HepG2 (cell line): ENCODE measurements around the gene UXS1. TPM values are rescaled to one million over a fixed set of nuclear protein-coding genes. Genes with fewer than 3 reads are reported as not detected.

Source experiments
- ATAC-seq: fragments of 200-7000 bp; cut with Tn5 transposase; 3 replicates; pipeline ENCODE4 v1.9.1; 2020; ENCODE audit warnings: mild to moderate bottlenecking, moderate library complexity
- BruUV-seq: library from RNA; stranded (reverse); fragments of 400-500 nt; replicated peaks from 2 replicates; lab custom pipeline; 2021; lab: Mats Ljungman, UMichigan
- CTCF ChIA-PET: fragments of 300-600 bp; formaldehyde crosslinking; extraction: SDS; loops from one replicate; lab custom pipeline; 2021; ENCODE audit warnings: low total read pairs, inconsistent platforms, low intra/inter-chr PET ratio; lab: Yijun Ruan, JAX
- POLR2A ChIA-PET: fragments of 350-600 bp; sonication (Branson Sonifier 250); formaldehyde crosslinking; loops from one replicate; lab custom pipeline; 2020; ENCODE audit warnings: antibody characterized with exemption, inconsistent platforms; lab: Yijun Ruan, JAX
- DNase-seq: peaks from one replicate; pipeline ENCODE4 v3.0.0-alpha.2; 2015; ENCODE audit warnings: low spot score
- FAIRE-seq: peaks from 3 replicates; lab custom pipeline; 2011; peaks lifted over from hg19 to GRCh38; lab: Jason Lieb, UNC
- H2AFZ ChIP-seq: one replicate; pipeline ENCODE4 v1.6.1; 2011; ENCODE audit warnings: low read length, inconsistent platforms
- H3K27ac ChIP-seq: fragments of 300-600 bp; 3 replicates; pipeline ENCODE4 v1.8.0; 2011; ENCODE audit warnings: mixed run types, mild to moderate bottlenecking, mixed read lengths, low read length, inconsistent platforms; ENCODE audit not compliant: insufficient read depth; ENCODE audit errors: extremely low read length
- H3K27me3 ChIP-seq, 2 experiments: fragments of 200-600 bp in 1 of 2; 2 replicates in 1 of 2; 3 replicates in 1 of 2; pipeline versions ENCODE4 v1.6.0 to v1.8.0; 2011; ENCODE audit warnings: low read length in 2 of 2, mild to moderate bottlenecking in 2 of 2, moderate library complexity in 2 of 2, inconsistent platforms in 1 of 2; ENCODE audit not compliant: insufficient read depth in 2 of 2, control insufficient read depth in 1 of 2
- H3K36me3 ChIP-seq, 2 experiments: fragments of 200-600 bp in 1 of 2; replicated peaks in 1 of 2; 2 replicates in 1 of 2; 3 replicates in 1 of 2; pipeline versions ENCODE4 v1.5.1 to v1.8.0; 2011; ENCODE audit warnings: low read length in 2 of 2, inconsistent platforms in 1 of 2; ENCODE audit not compliant: insufficient read depth in 2 of 2, control insufficient read depth in 1 of 2
- H3K4me1 ChIP-seq: 2 replicates; pipeline ENCODE4 v1.5.1; 2012; ENCODE audit warnings: low read length, inconsistent platforms; ENCODE audit not compliant: insufficient read depth
- H3K4me2 ChIP-seq: 2 replicates; pipeline ENCODE4 v1.6.0; 2011; ENCODE audit warnings: low read depth, low read length, inconsistent platforms
- H3K4me3 ChIP-seq, 3 experiments: fragments of 200-600 bp in 1 of 3; sonication (generic), shearing (Covaris generic) in 1 of 3; replicated peaks in 1 of 3; 2 replicates each; pipeline ENCODE4 v1.5.1; 2011 to 2016; ENCODE audit warnings: low read length in 3 of 3, inconsistent platforms in 2 of 3, low read depth in 2 of 3, mild to moderate bottlenecking in 2 of 3, control low read depth in 1 of 3, mixed read lengths in 1 of 3; ENCODE audit not compliant: insufficient read depth in 1 of 3
- H3K79me2 ChIP-seq: one replicate; pipeline ENCODE4 v1.6.1; 2011; ENCODE audit warnings: low read length, inconsistent platforms; ENCODE audit not compliant: insufficient read depth
- H3K9ac ChIP-seq: 2 replicates; pipeline ENCODE4 v1.6.0; 2011; ENCODE audit warnings: mild to moderate bottlenecking, low read depth, low read length, inconsistent platforms; ENCODE audit not compliant: insufficient read depth
- H3K9me3 ChIP-seq: 2 replicates; pipeline ENCODE4 v1.5.1; 2012; ENCODE audit warnings: mild to moderate bottlenecking, low read length
- H4K20me1 ChIP-seq: 2 replicates; pipeline ENCODE4 v1.6.0; 2011; ENCODE audit warnings: inconsistent platforms, mild to moderate bottlenecking, low read length, moderate library complexity; ENCODE audit not compliant: insufficient read depth
- DPF2 ChIP-seq: sonication (generic); formaldehyde crosslinking; IDR thresholded peaks from 2 replicates; pipeline ENCODE4 v1.4.0; 2020; ENCODE audit warnings: mild to moderate bottlenecking, low read depth, missing genetic modification reagents, borderline replicate concordance
- ERF ChIP-seq: IDR thresholded peaks from 2 replicates; pipeline ENCODE4 v1.6.1; 2018; ENCODE audit warnings: missing biosample characterization, missing genetic modification reagents
- HHEX ChIP-seq: IDR thresholded peaks from 2 replicates; pipeline ENCODE4 v1.6.1; 2016; ENCODE audit warnings: control low read depth
- HOXD1 ChIP-seq: sonication (generic); formaldehyde crosslinking; IDR thresholded peaks from 2 replicates; pipeline ENCODE4 v1.5.0; 2020; ENCODE audit warnings: missing genetic modification reagents
- KLF16 ChIP-seq, 2 experiments: sonication (generic) in 1 of 2; formaldehyde crosslinking in 1 of 2; IDR thresholded peaks; 2 replicates each; pipeline versions ENCODE4 v1.6.1 to v1.8.0; 2016 to 2023; ENCODE audit warnings: missing genetic modification reagents in 2 of 2, missing compliant biosample characterization in 1 of 2
- MIER3 ChIP-seq: IDR thresholded peaks from 2 replicates; pipeline ENCODE4 v1.6.1; 2016; ENCODE audit warnings: missing compliant biosample characterization, borderline replicate concordance
- MXI1 ChIP-seq: IDR thresholded peaks from 3 replicates; pipeline ENCODE4 v1.6.1; 2012; ENCODE audit warnings: low read depth, low read length, inconsistent platforms, borderline replicate concordance
- NCOR1 ChIP-seq: fragments of 200-600 bp; sonication (generic); IDR thresholded peaks from 2 replicates; pipeline ENCODE4 v1.7.0; 2017; ENCODE audit warnings: antibody characterized with exemption, low read length, borderline replicate concordance
- PITX1 ChIP-seq: sonication (generic); formaldehyde crosslinking; IDR thresholded peaks from 2 replicates; pipeline ENCODE4 v1.5.1; 2020; ENCODE audit warnings: mild to moderate bottlenecking, missing genetic modification reagents
- POLR2AphosphoS2 ChIP-seq: IDR thresholded peaks from 2 replicates; pipeline ENCODE4 v1.6.1; 2011; ENCODE audit warnings: low read depth, low read length, improper control_type of control experiment
- PPARG ChIP-seq: conservative IDR thresholded peaks from 2 replicates; pipeline ENCODE4 v1.6.1; 2016; ENCODE audit warnings: missing biosample characterization, missing genetic modification reagents
- SOX13 ChIP-seq, 3 experiments: fragments of 450-650 bp in 1 of 3; sonication (generic) in 1 of 3; formaldehyde crosslinking in 1 of 3; IDR thresholded peaks in 2 of 3; conservative IDR thresholded peaks in 1 of 3; 2 replicates each; pipeline versions ENCODE4 v1.5.0 to v1.6.1; 2016 to 2020; ENCODE audit warnings: antibody characterized with exemption in 1 of 3, mild to moderate bottlenecking in 1 of 3, missing compliant biosample characterization in 1 of 3, missing genetic modification reagents in 1 of 3, moderate library complexity in 1 of 3
- SSRP1 ChIP-seq: IDR thresholded peaks from 2 replicates; pipeline ENCODE4 v1.6.1; 2016; ENCODE audit warnings: control low read depth
- ZNF30 ChIP-seq: sonication (generic); formaldehyde crosslinking; IDR thresholded peaks from 2 replicates; pipeline ENCODE4 v1.5.0; 2020; ENCODE audit warnings: mild to moderate bottlenecking, missing genetic modification reagents
- ZNF432 ChIP-seq: sonication (generic); formaldehyde crosslinking; IDR thresholded peaks from 2 replicates; pipeline ENCODE4 v1.5.0; 2020; ENCODE audit warnings: missing genetic modification reagents, mild to moderate bottlenecking, borderline replicate concordance
- ZNF530 ChIP-seq: sonication (generic); formaldehyde crosslinking; IDR thresholded peaks from 2 replicates; pipeline ENCODE4 v1.5.0; 2020; ENCODE audit warnings: low read depth, mild to moderate bottlenecking, missing genetic modification reagents
- WGBS: methylation state at CpG from one replicate; pipeline ENCODE4 v1.1.6; 2017; ENCODE audit warnings: low lambda C conversion rate; 5-methylcytosine and 5-hydroxymethylcytosine counted together
- in situ Hi-C: cut with HindIII; loops from 2 replicates; pipeline ENCODE4 v1.10.0; 2017; ENCODE audit warnings: low pct_unique_long_range_greater_than_20kb; ENCODE audit not compliant: extremely low pct_ligation_motif_present
- intact Hi-C: fragments of 100-400 bp; cut with micrococcal nuclease; formaldehyde crosslinking; loops from one replicate; pipeline ENCODE4 v1.10.0; 2022; ENCODE audit not compliant: unreplicated experiment
- polyA plus RNA-seq, 8 experiments: library from polyadenylated mRNA; depleted of rRNA in 3 of 8; stranded (reverse) in 7 of 8; unstranded in 1 of 8; fragments of >200 nt; fragmentation: Illumina TruSeq in 4 of 8; extraction: Trizol in 4 of 8; gene quantifications; 2 replicates each; pipeline versions ENCODE4 v1.2.1 to v1.2.3, GENCODE V29; 2011 to 2016; ENCODE audit warnings: low read depth in 4 of 8, missing spikeins in 1 of 8, mixed read lengths in 1 of 8; ENCODE audit not compliant: insufficient read depth in 1 of 8
- total RNA-seq, 5 experiments: library from RNA; depleted of rRNA; stranded (reverse); fragments of >200 nt; fragmentation: Illumina TruSeq; extraction: Trizol; gene quantifications; 2 replicates each; pipeline ENCODE4 v1.2.3, GENCODE V29; 2016; ENCODE audit warnings: low read depth in 1 of 5
- TF ChIP-seq, protein P1 (sequence below): sonication (generic); formaldehyde crosslinking; IDR thresholded peaks from 2 replicates; pipeline ENCODE4 v1.5.1; 2020; ENCODE audit warnings: mild to moderate bottlenecking, missing genetic modification reagents, moderate library complexity
- TF ChIP-seq, protein P2 (sequence below): sonication (generic); formaldehyde crosslinking; IDR thresholded peaks from 2 replicates; pipeline ENCODE4 v1.4.0; 2020; ENCODE audit warnings: missing genetic modification reagents
- TF ChIP-seq, protein P3 (sequence below): IDR thresholded peaks from 2 replicates; pipeline ENCODE4 v1.6.1; 2016

Gene UXS1
- total and polyA plus RNA-seq, 2 of the 13 experiments (the other 11 are each of a cell fraction or from before 2014, with no cell fraction given): 53.3 to 110 TPM

DNA sequence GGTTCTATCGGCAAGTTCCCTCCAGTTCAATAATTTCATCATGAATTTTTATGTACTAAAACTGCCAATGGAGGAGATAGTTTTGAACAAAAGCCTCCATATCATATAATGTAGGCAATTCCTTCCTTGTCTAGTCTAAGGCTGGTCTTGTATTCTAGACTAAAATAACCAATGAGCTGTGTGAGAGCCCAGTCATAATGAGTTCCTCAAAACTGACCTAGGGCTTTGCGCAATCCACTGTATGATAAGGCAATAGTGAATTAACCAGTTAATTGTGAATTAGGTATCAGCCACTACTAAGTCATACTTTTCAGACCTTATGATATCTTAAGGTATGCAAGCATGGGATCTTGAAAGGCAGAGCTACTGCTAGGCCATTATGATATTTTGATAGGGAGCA lies 7.6 kb upstream of the UXS1 start (continued):
- TF ChIP-seq HOXD1 (CRISPR knock-in tag) (no peak), PPARG (no peak), HHEX (no peak), SSRP1 (no peak), DPF2 (CRISPR knock-in tag) (no peak)
- TF ChIP-seq, protein P1, sequence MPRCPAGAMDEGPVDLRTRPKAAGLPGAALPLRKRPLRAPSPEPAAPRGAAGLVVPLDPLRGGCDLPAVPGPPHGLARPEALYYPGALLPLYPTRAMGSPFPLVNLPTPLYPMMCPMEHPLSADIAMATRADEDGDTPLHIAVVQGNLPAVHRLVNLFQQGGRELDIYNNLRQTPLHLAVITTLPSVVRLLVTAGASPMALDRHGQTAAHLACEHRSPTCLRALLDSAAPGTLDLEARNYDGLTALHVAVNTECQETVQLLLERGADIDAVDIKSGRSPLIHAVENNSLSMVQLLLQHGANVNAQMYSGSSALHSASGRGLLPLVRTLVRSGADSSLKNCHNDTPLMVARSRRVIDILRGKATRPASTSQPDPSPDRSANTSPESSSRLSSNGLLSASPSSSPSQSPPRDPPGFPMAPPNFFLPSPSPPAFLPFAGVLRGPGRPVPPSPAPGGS (CRISPR knock-in tag): no peak
- TF ChIP-seq, protein P2, sequence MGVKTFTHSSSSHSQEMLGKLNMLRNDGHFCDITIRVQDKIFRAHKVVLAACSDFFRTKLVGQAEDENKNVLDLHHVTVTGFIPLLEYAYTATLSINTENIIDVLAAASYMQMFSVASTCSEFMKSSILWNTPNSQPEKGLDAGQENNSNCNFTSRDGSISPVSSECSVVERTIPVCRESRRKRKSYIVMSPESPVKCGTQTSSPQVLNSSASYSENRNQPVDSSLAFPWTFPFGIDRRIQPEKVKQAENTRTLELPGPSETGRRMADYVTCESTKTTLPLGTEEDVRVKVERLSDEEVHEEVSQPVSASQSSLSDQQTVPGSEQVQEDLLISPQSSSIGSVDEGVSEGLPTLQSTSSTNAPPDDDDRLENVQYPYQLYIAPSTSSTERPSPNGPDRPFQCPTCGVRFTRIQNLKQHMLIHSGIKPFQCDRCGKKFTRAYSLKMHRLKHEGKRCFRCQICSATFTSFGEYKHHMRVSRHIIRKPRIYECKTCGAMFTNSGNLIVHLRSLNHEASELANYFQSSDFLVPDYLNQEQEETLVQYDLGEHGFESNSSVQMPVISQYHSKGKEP (CRISPR knock-in tag): no peak

DNA sequence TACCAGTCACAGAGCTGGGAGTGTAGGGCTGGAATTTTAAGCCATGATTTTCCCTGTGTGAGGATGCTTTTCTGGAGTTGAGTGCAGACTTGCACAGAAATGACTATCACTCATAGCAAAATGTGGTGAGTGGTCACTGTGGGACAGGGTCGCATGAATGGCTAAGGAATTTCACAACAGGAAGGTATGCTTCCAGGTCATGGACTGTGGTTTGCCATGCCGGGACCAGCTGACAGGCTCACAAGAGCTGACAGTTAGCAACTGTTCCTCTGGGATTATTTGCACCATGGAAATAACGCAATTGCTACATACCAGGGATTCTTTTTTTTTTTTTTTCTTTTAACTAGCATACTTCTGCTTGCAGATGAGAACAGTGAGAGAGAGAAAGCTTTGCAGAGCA lies 3.8 kb upstream of the UXS1 start:
- Histone ChIP-seq H3K79me2 (peaks cover 8% of the 10 kb centered on the region), H3K4me1 (peaks cover 32% of the 10 kb centered on the region), H3K36me3 (no peaks in the 10 kb centered on the region), H3K9me3 (no peaks in the 10 kb centered on the region), H2AFZ (no peak overlapping the region), H3K9ac (no peak overlapping the region), H3K4me3 (no peak overlapping the region; a peak in 1 of 6 replicates), H4K20me1 (no peaks in the 10 kb centered on the region; the same call in 1 of the 2 replicates), H3K27me3 (no peaks in the 10 kb centered on the region; a peak in 2 of 5 replicates), H3K4me2 (peak overlapping the region; percentile 54), H3K27ac (no peak overlapping the region)
- DNase-seq: peak; percentile 93
- intact Hi-C loops (no loop called here), in situ Hi-C loops (loop anchor here (25.0 kb wide), 1 partner anchor 861 kb away; the partner anchor contains the start of genes C2orf49 and TGFBRAP1)
- CTCF ChIA-PET: no interaction called here
- ATAC-seq: peak; percentile 72
- POLR2A ChIA-PET: no interaction called here
- peak; percentile 95 for FAIRE-seq
- no TSS peak for BruUV-seq
- WGBS: under 1% methylated on average over 3 of the region's 3 CpGs
- TF ChIP-seq NCOR1: peak; percentile 46; the same call in 1 of the 2 replicates
- peak; percentile 62; the same call in 1 of the 2 replicates for TF ChIP-seq PITX1 (CRISPR knock-in tag)
- TF ChIP-seq ERF: peak; percentile 92
- TF ChIP-seq SOX13 (IDR thresholded peaks at IDR 0.05): no peak
- TF ChIP-seq SOX13 (CRISPR knock-in tag; conservative IDR thresholded peaks at IDR 0.05 in 1 of 2, IDR thresholded peaks at IDR 0.05 in 1 of 2): peak in 1 of 2 experiments; percentile 69; a peak in 2 of 4 replicates
- TF ChIP-seq MXI1: peak; percentile 63; the same call in 1 of the 3 replicates
- TF ChIP-seq MIER3 (CRISPR knock-in tag): peak; percentile 63; the same call in 1 of the 2 replicates
- TF ChIP-seq POLR2AphosphoS2: no peak
- TF ChIP-seq ZNF30 (CRISPR knock-in tag): no peak
- TF ChIP-seq KLF16 (CRISPR knock-in tag; IDR thresholded peaks at IDR 0.05): 0 out of 4 replicates have a peak, but pooled peaks of 1 of the 2 experiments have one; percentile 33
- TF ChIP-seq, protein P3, sequence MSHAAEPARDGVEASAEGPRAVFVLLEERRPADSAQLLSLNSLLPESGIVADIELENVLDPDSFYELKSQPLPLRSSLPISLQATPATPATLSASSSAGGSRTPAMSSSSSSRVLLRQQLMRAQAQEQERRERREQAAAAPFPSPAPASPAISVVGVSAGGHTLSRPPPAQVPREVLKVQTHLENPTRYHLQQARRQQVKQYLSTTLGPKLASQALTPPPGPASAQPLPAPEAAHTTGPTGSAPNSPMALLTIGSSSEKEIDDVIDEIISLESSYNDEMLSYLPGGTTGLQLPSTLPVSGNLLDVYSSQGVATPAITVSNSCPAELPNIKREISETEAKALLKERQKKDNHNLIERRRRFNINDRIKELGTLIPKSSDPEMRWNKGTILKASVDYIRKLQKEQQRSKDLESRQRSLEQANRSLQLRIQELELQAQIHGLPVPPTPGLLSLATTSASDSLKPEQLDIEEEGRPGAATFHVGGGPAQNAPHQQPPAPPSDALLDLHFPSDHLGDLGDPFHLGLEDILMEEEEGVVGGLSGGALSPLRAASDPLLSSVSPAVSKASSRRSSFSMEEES (CRISPR knock-in tag): peak; percentile 74
- no peak for TF ChIP-seq ZNF432 (CRISPR knock-in tag)
- TF ChIP-seq ZNF530: no peak
